ENCODE data around the gene RNF4.
"Not testable (repeated sequence)": the region's sequence is repeated elsewhere in the genome, so short reads cannot be mapped to it uniquely, and the experiment has no call there.

- not testable (repeated sequence) for TF ChIP-seq CTCF, POLR2A, EP300 (IDR thresholded peaks at IDR 0.05)
These were observed 38.8 kb upstream of the RNF4 start for GRCh38 chr4:2429945-2430757.
